Measurements from ENCODE around the gene SDK1.

- TF ChIP-seq ZNF341 (tag by site-specific recombination; IDR thresholded peaks at IDR 0.05; ENCODE audit: low read depth) (no peak), CTCF (tag by site-specific recombination; IDR thresholded peaks at IDR 0.05) (no peak), ZNF362 (tag by site-specific recombination; IDR thresholded peaks at IDR 0.05) (no peak)
Observed at GRCh38 chr7:3271298-3271697, 29.8 kb upstream of the SDK1 start.

Data from HEK293 (cell line).